Kidney (tissue), 14 donors: Measurements from ENCODE around the gene ESRP2. TPM values are rescaled to one million over a fixed set of nuclear protein-coding genes. Genes with fewer than 3 reads are reported as not detected.

Source experiments
- DNase-seq, 5 donors: peaks; one replicate each; pipeline ENCODE4 v3.0.0-alpha.2; 2013 to 2020
- FAIRE-seq: peaks from 2 replicates; lab custom pipeline; 2012; peaks lifted over from hg19 to GRCh38; lab: Jason Lieb, UNC
- H3K27ac ChIP-seq, 2 donors: one replicate each; pipeline ENCODE4 v1.7.0; 2013; ENCODE audit warnings: low read depth in 2 of 2, low read length in 2 of 2, inconsistent platforms in 1 of 2
- H3K27me3 ChIP-seq: one replicate; pipeline ENCODE4 v1.7.1; 2013; ENCODE audit warnings: low read length, inconsistent platforms; ENCODE audit not compliant: control insufficient read depth, insufficient read depth
- H3K36me3 ChIP-seq, 3 donors: one replicate each; pipeline versions ENCODE4 v1.7.0 to v1.7.1; 2013; ENCODE audit warnings: low read length in 3 of 3, control low read depth in 1 of 3, inconsistent platforms in 1 of 3; ENCODE audit not compliant: insufficient read depth in 3 of 3, control insufficient read depth in 2 of 3
- H3K4me1 ChIP-seq, 3 donors: one replicate each; pipeline versions ENCODE4 v1.7.0 to v1.7.1; 2013; ENCODE audit warnings: low read length in 3 of 3, inconsistent platforms in 1 of 3, low read depth in 1 of 3; ENCODE audit not compliant: control insufficient read depth in 2 of 3, insufficient read depth in 2 of 3
- H3K4me3 ChIP-seq, 3 donors: one replicate each; pipeline versions ENCODE4 v1.7.0 to v1.8.1; 2013; ENCODE audit warnings: low read length in 3 of 3, control low read depth in 1 of 3, inconsistent platforms in 1 of 3
- H3K9ac ChIP-seq, 3 donors: one replicate each; pipeline versions ENCODE4 v1.7.0 to v1.7.1; 2013; ENCODE audit warnings: low read length in 3 of 3, control low read depth in 1 of 3, inconsistent platforms in 1 of 3
- H3K9me3 ChIP-seq, 3 donors: one replicate each; pipeline versions ENCODE4 v1.7.0 to v1.7.1; 2013; ENCODE audit warnings: low read length in 3 of 3, control low read depth in 1 of 3, inconsistent platforms in 1 of 3; ENCODE audit not compliant: control insufficient read depth in 2 of 3, insufficient read depth in 1 of 3
- intact Hi-C: fragments of 100-400 bp; cut with DNase I; formaldehyde crosslinking; loops from one replicate; pipeline ENCODE4 v1.11.1; 2022
- polyA plus RNA-seq: library from polyadenylated mRNA; stranded (reverse); fragments of 350-450 nt; fragmentation: Illumina TruSeq; extraction: RNeasy Lipid Tissue Mini Kit (QIAGEN cat#74804); gene quantifications from one replicate; pipeline ENCODE4 v1.2.3, GENCODE V29; 2014; ENCODE audit warnings: low read depth, low replicate concordance; ENCODE audit not compliant: insufficient read depth
- total RNA-seq: library from RNA; stranded (reverse); fragmentation: NEBNext Ultra II Directional; extraction: Animal tissue kit (Norgen Biotek cat#: 25700); gene quantifications from one replicate; pipeline ENCODE4 v1.2.1, GENCODE V29; 2021
- TF ChIP-seq, protein P1 (sequence below): IDR thresholded peaks from 3 replicates; pipeline ENCODE4 v1.5.1; 2012; ENCODE audit warnings: mild to moderate bottlenecking, moderate library complexity, borderline replicate concordance; ENCODE audit not compliant: insufficient read depth; ENCODE audit errors: extremely low read depth
- donor health status: control.
- donor health status: control.
- donor health status: control.
- donor health status: control.
- donor health status: control.
- donor health status: DM: yes; HTN: yes; CAD: no.
- donor health status: Normal renal cell carcinoma (clear cell type).

Gene ESRP2
- total and polyA plus RNA-seq, 2 donors from 2014 or later, result 19.1 to 32.9 TPM

DNA sequence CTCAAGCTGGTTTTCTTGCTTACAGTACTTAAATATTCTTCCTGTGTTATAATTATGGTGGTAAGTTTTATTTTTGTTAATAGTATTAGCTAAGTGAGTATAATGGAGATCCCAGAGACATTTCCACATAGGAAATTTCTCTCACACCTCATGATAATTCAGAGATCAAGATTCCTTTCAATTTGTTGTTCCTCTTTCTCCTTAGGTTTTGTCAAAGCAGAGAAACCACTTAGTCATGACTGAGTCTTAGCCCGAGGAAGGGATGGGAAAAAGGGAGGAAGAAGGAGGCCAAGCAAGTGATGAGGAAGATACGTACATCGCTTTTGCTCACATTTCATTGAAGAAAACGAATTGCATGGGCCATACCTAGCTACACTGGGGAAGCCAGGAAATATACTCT, 18.4 kb downstream of the ESRP2 start:
- FAIRE-seq, result no peak
- intact Hi-C loops, result loop anchor here (10.0 kb wide), 1 partner anchor 123 kb away; no protein-coding TSS in a partner anchor
- TF ChIP-seq, protein P1, sequence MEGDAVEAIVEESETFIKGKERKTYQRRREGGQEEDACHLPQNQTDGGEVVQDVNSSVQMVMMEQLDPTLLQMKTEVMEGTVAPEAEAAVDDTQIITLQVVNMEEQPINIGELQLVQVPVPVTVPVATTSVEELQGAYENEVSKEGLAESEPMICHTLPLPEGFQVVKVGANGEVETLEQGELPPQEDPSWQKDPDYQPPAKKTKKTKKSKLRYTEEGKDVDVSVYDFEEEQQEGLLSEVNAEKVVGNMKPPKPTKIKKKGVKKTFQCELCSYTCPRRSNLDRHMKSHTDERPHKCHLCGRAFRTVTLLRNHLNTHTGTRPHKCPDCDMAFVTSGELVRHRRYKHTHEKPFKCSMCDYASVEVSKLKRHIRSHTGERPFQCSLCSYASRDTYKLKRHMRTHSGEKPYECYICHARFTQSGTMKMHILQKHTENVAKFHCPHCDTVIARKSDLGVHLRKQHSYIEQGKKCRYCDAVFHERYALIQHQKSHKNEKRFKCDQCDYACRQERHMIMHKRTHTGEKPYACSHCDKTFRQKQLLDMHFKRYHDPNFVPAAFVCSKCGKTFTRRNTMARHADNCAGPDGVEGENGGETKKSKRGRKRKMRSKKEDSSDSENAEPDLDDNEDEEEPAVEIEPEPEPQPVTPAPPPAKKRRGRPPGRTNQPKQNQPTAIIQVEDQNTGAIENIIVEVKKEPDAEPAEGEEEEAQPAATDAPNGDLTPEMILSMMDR, result no peak
- H3K9ac ChIP-seq, result no peak overlapping the region
- no peak overlapping the region for H3K4me3 ChIP-seq
- DNase-seq, result no peak
- peaks cover 0 to 5% (median 0%) of the 10 kb centered on the region in 3 donors for H3K36me3 ChIP-seq
- no peaks in the 10 kb centered on the region for H3K4me1 ChIP-seq
- no peaks in the 10 kb centered on the region for H3K9me3 ChIP-seq
- H3K27me3 ChIP-seq, result no peaks in the 10 kb centered on the region
- H3K27ac ChIP-seq, result no peak overlapping the region

DNA sequence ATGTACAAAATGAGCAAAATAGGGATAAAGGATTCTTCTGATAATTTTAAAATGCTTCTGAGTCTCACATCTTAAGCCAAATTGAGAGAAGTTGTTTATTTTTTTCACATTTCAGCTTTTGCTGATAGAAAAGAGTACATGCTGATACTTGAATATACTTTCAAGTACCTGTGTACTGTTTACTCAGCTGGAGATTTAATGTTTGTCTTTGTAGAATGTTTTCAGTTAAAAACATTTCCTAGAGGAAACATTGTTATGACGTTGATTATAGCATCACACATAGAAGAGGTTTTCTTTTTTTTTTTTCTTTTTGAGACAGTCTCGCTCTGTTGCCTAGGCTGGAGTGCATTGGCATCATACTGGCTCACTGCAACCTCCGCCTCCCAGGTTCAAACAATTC, 19.7 kb downstream of the ESRP2 start:
- H3K4me3 ChIP-seq, result no peak overlapping the region
- DNase-seq (no peak), FAIRE-seq (no peak)
- H3K9ac ChIP-seq, result no peak overlapping the region
- TF ChIP-seq, protein P1, result no peak
- intact Hi-C loops, result loop anchor here (10.0 kb wide), 1 partner anchor 121 kb away; no protein-coding TSS in a partner anchor
- no peaks in the 10 kb centered on the region for H3K9me3 ChIP-seq
- peaks cover 0 to 4% (median 0%) of the 10 kb centered on the region in 3 donors for H3K36me3 ChIP-seq
- H3K27ac ChIP-seq, result no peak overlapping the region
- no peaks in the 10 kb centered on the region for H3K27me3 ChIP-seq
- no peaks in the 10 kb centered on the region for H3K4me1 ChIP-seq

DNA sequence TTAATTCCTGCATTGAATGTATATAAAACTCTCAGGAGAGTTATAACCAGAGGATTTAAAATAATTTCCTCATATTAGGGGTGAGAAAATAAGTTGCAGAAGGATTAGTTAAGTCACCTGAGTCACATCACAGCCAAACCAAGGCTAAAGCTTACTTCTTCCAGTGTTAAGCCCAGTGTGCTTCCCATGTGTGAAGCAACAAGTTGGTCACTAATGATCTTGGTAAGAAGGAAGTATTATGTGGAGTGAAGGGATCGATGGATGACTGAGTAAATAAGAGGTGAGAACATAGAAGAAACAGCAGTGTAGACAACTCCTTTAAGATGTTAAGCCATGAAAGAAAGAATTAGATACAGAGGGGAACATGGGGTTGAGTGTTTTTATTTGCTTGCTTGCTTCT, 20.6 kb downstream of the ESRP2 start:
- H3K4me3 ChIP-seq, result no peak overlapping the region
- no peaks in the 10 kb centered on the region for H3K9me3 ChIP-seq
- no peak overlapping the region for H3K9ac ChIP-seq
- DNase-seq (no peak), FAIRE-seq (no peak)
- TF ChIP-seq, protein P1, result no peak
- H3K27me3 ChIP-seq, result no peaks in the 10 kb centered on the region
- peaks cover 0 to 2% (median 0%) of the 10 kb centered on the region in 3 donors for H3K36me3 ChIP-seq
- intact Hi-C loops, result loop anchor here (10.0 kb wide), 1 partner anchor 121 kb away; no protein-coding TSS in a partner anchor
- H3K4me1 ChIP-seq, result no peaks in the 10 kb centered on the region
- no peak overlapping the region for H3K27ac ChIP-seq

DNA sequence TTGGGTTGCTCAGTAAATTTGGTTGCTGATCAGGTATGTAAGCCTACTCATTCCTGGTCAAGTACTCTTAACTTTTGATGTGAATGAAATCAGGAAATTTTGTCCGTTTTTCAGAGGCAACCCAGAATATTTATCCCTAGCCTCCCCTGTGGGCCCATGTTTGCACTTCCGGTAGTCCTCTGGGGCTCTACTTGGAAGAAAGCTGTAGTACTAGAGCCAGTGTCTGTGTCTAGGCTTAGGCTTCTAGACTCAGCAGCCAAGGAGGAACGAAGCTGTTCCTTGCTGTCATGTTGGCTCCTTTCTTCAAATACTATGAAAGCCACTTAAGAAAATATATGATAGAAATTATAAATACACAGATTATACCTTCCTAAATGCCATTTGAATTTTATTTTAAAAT, 21.2 kb downstream of the ESRP2 start:
- Histone ChIP-seq H3K4me1 (no peaks in the 10 kb centered on the region), H3K36me3 (peaks cover 0 to 2% (median 0%) of the 10 kb centered on the region in 3 donors), H3K4me3 (no peak overlapping the region), H3K9me3 (no peaks in the 10 kb centered on the region), H3K27me3 (no peaks in the 10 kb centered on the region), H3K9ac (no peak overlapping the region), H3K27ac (no peak overlapping the region)
- intact Hi-C loops, result loop anchor here (10.0 kb wide), 1 partner anchor 120 kb away; no protein-coding TSS in a partner anchor
- TF ChIP-seq, protein P1, result no peak
- no peak for DNase-seq
- no peak for FAIRE-seq
